Nucleus accumbens (tissue), 56 donors: Measurements from ENCODE around the gene NFRKB.
A peak's percentile ranks its signal among the peaks of the same experiment; 100 is the strongest.

Experiments
- DNase-seq, 56 donors: peaks; one replicate each; lab custom pipeline; 2025; lab: John Stamatoyannopoulos, UW

The NFRKB gene

GRCh38 chr11:129895126-129896041 lies at the start of gene NFRKB:
Gene NFRKB (minus strand): TSS chr11:129895578. CDS start chr11:129892849, 2,729 bp downstream.
- DNase-seq: peak in 55 of 56 donors; percentile 8 to 92 (median 79)

- DNase-seq: no peak
Measured at GRCh38 chr11:129944696-129945095, 49.3 kb upstream of the NFRKB start.

GRCh38 chr11:129943036-129943435 lies 47.7 kb upstream of the NFRKB start:
- no peak for DNase-seq

GRCh38 chr11:129939510-129939909 lies 44.1 kb upstream of the NFRKB start:
- DNase-seq: no peak

- no peak for DNase-seq
Measured at GRCh38 chr11:129938764-129939163, 43.4 kb upstream of the NFRKB start.

- no peak for DNase-seq
Measured at GRCh38 chr11:129937592-129938238, 42.3 kb upstream of the NFRKB start.

GRCh38 chr11:129935723-129936122 lies 40.3 kb upstream of the NFRKB start:
- DNase-seq: no peak

- no peak for DNase-seq
Measured at GRCh38 chr11:129933891-129934290, 38.5 kb upstream of the NFRKB start.

- no peak for DNase-seq
Measured at GRCh38 chr11:129933262-129933661, 37.9 kb upstream of the NFRKB start.

GRCh38 chr11:129932381-129933067 lies 37.1 kb upstream of the NFRKB start:
- DNase-seq: no peak

- DNase-seq: peak in 5 of 56 donors; percentile 1 to 17 (median 6)
Measured at GRCh38 chr11:129930743-129931142, 35.4 kb upstream of the NFRKB start.

GRCh38 chr11:129930296-129930695 lies 34.9 kb upstream of the NFRKB start:
- no peak for DNase-seq

GRCh38 chr11:129929721-129930120 lies 34.3 kb upstream of the NFRKB start:
- no peak for DNase-seq

- no peak for DNase-seq
Measured at GRCh38 chr11:129928923-129929692, 33.7 kb upstream of the NFRKB start.

- no peak for DNase-seq
Measured at GRCh38 chr11:129922674-129923073, 27.3 kb upstream of the NFRKB start.

GRCh38 chr11:129918361-129918760 lies 23.0 kb upstream of the NFRKB start:
- no peak for DNase-seq

- no peak for DNase-seq
Measured at GRCh38 chr11:129917231-129917630, 21.9 kb upstream of the NFRKB start.

- DNase-seq: no peak
Measured at GRCh38 chr11:129911298-129911697, 15.9 kb upstream of the NFRKB start.

GRCh38 chr11:129910360-129910759 lies 15.0 kb upstream of the NFRKB start:
- DNase-seq: no peak

GRCh38 chr11:129905402-129905801 lies 10.0 kb upstream of the NFRKB start:
- no peak for DNase-seq
